ENCODE data around the gene KIAA0753.

GRCh38 chr17:6571452-6571781, 69.1 kb downstream of the KIAA0753 start:
- TF ChIP-seq CTCF (IDR thresholded peaks at IDR 0.05) = no peak
- TF ChIP-seq EP300 (IDR thresholded peaks at IDR 0.05) = no peak

Data from sigmoid colon (tissue), 4 donors.